ENCODE data around the gene NEGR1.

NEGR1 gene

GRCh38 chr1:71766748-71767147 lies 515.6 kb downstream of the NEGR1 start:
- DNase-seq, result no peak

- no peak for DNase-seq
Observed at GRCh38 chr1:71762514-71763255, 519.7 kb downstream of the NEGR1 start.

GRCh38 chr1:71755441-71755840 lies 526.9 kb downstream of the NEGR1 start:
- DNase-seq, result no peak

GRCh38 chr1:71753746-71754145 lies 528.6 kb downstream of the NEGR1 start:
- DNase-seq, result no peak

GRCh38 chr1:71745326-71745725 lies 537.0 kb downstream of the NEGR1 start:
- no peak for DNase-seq

GRCh38 chr1:71743862-71744261 lies 538.5 kb downstream of the NEGR1 start:
- DNase-seq, result no peak

DNA sequence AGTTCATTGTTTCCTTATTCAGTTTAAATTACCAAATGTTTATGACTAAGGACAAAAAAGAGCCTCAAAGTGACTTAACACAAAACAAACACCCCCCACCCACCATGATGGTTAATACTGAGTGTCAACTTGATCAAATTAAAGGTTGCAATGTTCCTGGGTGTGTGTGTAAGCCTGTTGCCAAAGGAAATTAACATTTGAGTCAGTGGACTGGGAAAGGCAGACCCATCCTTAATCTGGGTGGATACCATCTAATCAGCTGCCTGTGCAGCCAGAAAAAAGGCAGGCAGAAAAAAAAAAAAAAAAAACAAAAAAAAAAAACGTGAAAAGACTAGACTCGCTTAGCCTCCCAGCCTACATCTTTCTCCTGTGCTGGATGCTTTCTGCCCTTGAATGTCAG lies 543.4 kb downstream of the NEGR1 start:
- no peak for DNase-seq

DNA sequence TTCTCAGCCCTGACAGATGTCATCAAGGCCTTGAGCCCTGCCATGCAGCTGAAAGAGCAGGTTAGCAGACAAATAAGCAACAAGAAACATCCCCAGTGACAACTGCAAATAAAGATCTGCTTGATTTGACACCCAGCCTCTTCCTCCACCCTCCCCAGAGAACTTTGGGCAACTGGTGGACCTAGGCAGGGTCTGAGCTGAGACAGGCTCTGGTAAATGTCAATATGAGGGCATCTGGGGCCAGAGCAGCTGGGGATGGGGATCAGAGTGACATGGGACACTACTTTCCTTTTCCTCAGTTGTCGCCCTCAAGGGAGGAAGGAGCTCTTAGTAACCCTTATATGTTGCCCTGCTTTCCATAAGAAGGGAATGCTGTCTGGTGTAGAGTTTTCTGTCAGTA lies 544.1 kb downstream of the NEGR1 start:
- DNase-seq, result no peak

GRCh38 chr1:71737768-71738167 lies 544.6 kb downstream of the NEGR1 start:
- no peak for DNase-seq

GRCh38 chr1:71733121-71733520 lies 549.2 kb downstream of the NEGR1 start:
- no peak for DNase-seq

DNA sequence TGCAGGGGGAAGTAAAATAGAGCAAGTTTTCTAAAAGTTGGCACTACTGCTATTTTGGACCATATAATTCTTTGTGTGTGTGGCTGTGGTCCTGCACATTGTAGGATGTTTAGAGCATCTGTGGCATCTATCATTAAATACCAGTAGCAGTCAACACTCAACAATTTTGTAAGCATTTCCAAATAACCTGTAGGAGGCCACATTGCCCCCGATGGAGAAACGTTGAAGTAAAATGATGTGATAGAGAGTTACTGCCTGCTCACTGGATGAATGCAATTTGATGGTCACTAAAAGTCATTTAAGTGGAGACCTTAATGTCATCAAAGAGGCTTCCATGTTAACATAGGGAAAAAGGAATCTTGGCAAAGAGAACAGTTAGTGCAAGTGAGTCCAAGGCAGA lies 560.8 kb downstream of the NEGR1 start:
- DNase-seq, result no peak

- no peak for DNase-seq
Observed at GRCh38 chr1:71719330-71719729, 563.0 kb downstream of the NEGR1 start.

- no peak for DNase-seq
Observed at GRCh38 chr1:71717186-71717585, 565.2 kb downstream of the NEGR1 start.

DNA sequence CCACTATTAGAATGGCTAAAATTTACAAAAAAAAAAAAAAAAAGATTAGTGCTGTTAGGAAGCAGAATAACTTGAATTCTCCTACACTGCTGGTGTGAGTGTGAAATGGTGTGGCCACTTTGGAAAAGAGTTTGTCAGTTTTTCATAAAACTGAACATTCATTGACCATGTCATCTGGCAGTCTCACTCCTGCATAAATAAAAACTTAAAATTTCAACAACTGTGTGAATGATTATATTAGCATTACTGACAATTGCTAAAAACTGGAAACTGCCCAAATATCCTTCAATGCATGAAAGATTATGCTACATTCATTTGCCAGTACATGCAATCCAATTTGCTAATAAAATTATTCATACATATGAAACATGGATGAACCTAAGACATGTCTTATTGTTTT lies 570.9 kb downstream of the NEGR1 start:
- DNase-seq, result no peak

DNA sequence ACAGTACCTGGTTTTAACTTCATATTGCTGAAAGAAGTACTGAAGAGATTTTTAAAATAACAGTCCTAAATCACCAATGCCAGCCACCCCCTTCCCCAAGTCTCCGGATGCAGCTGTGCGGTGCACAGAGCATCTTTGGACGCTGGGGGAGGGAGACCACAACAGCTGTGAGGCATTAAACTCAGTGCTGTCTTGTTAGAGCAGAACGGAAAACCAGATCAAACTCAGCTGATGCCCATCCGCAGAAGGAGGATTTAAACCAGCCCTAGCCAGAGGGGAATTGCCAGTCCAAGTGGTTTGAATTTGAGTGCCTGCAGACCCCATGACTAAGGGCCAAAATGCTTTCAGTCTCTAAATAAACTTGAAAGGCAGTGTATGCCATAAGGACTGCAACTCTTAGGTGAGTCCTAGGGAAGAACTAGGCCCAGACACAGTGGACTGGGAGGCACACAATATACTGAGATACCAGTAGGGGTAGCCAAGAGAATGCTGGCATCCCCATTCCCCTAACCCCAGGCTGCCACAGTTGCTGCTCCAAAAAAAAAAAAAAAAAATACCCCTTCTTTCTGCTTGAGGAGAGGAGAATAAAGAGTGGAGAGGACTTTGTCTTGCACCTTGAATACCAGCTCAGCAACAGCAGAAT lies 576.2 kb downstream of the NEGR1 start:
- no peak for DNase-seq

- no peak for DNase-seq
Observed at GRCh38 chr1:71698186-71698585, 584.2 kb downstream of the NEGR1 start.

GRCh38 chr1:71695821-71696220 lies 586.5 kb downstream of the NEGR1 start:
- no peak for DNase-seq

GRCh38 chr1:71695084-71695483 lies 587.3 kb downstream of the NEGR1 start:
- DNase-seq, result no peak

GRCh38 chr1:71693581-71693980 lies 588.8 kb downstream of the NEGR1 start:
- no peak for DNase-seq

DNA sequence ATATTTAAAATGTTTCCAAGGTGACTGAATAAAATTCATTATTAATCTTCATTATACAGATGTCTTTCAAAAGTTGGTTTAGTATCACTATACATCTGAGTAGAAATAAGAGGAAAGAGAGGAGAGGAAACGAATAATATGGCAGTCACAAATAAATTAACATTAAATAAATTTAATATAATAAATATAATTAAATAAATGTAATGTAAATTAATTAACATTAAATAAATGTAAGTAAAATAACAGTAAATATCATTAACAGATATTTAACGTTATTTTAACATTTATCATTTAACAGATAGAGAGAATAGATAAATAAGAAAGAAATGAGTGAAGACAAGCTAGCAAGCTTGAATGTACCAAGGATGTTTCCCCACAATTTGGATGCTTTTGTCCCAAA lies 592.7 kb downstream of the NEGR1 start:
- DNase-seq, result no peak

- DNase-seq, result no peak
Observed at GRCh38 chr1:71687376-71687775, 595.0 kb downstream of the NEGR1 start.

GRCh38 chr1:71676979-71677925 lies 605.1 kb downstream of the NEGR1 start:
- DNase-seq, result no peak

- DNase-seq, result no peak
Observed at GRCh38 chr1:71668065-71668464, 614.3 kb downstream of the NEGR1 start.

GRCh38 chr1:71667216-71667615 lies 615.1 kb downstream of the NEGR1 start:
- DNase-seq, result no peak

Data from NCI-H1417 treated with DMSO at 0.1 percent for 48 hours (cell line).